Endodermal cell (in vitro differentiated cells): ENCODE measurements around the gene ZNF195. TPM values are rescaled to one million over a fixed set of nuclear protein-coding genes. Genes with fewer than 3 reads are reported as not detected.
A peak's percentile ranks its signal among the peaks of the same experiment; 100 is the strongest.

ENCODE experiments used
- DNase-seq: peaks from one replicate; pipeline ENCODE4 v3.0.0-alpha.2; 2017
- H3K27ac ChIP-seq: 2 replicates; pipeline ENCODE4 v1.5.1; 2013; ENCODE audit warnings: mild to moderate bottlenecking, low read depth, low read length, moderate library complexity
- H3K27me3 ChIP-seq: 2 replicates; pipeline ENCODE4 v1.6.1; 2013; ENCODE audit warnings: mild to moderate bottlenecking, low read length, moderate library complexity; ENCODE audit not compliant: insufficient read depth, control insufficient read depth, poor library complexity, severe bottlenecking
- H3K36me3 ChIP-seq: 2 replicates; pipeline ENCODE4 v1.7.0; 2013; ENCODE audit warnings: mild to moderate bottlenecking, low read length, moderate library complexity; ENCODE audit not compliant: control insufficient read depth, insufficient read depth
- H3K4me1 ChIP-seq: one replicate; pipeline ENCODE4 v1.7.0; 2013; ENCODE audit warnings: low read length; ENCODE audit not compliant: control insufficient read depth, insufficient read depth
- H3K4me3 ChIP-seq: 2 replicates; pipeline ENCODE4 v1.5.1; 2013; ENCODE audit warnings: mild to moderate bottlenecking, low read length, moderate library complexity
- H3K9ac ChIP-seq: 2 replicates; pipeline ENCODE4 v1.6.1; 2013; ENCODE audit warnings: mild to moderate bottlenecking, low read length, moderate library complexity; ENCODE audit not compliant: poor library complexity, severe bottlenecking; ENCODE audit errors: extremely low read depth
- H3K9me3 ChIP-seq: 2 replicates; pipeline ENCODE4 v1.6.1; 2013; ENCODE audit warnings: mild to moderate bottlenecking, low read length, moderate library complexity; ENCODE audit not compliant: control insufficient read depth
- H3K27ac Mint-ChIP-seq: 2 replicates; pipeline ENCODE4 v1.8.0; 2020; ENCODE audit warnings: mixed read lengths
- H3K27me3 Mint-ChIP-seq: 2 replicates; pipeline ENCODE4 v1.8.0; 2021; ENCODE audit warnings: mild to moderate bottlenecking, mixed read lengths; ENCODE audit not compliant: insufficient read depth
- H3K36me3 Mint-ChIP-seq: 2 replicates; pipeline ENCODE4 v1.8.0; 2020; ENCODE audit warnings: low read depth, mixed read lengths
- H3K4me1 Mint-ChIP-seq: 2 replicates; pipeline ENCODE4 v1.8.0; 2020; ENCODE audit warnings: mixed read lengths
- H3K4me3 Mint-ChIP-seq: 2 replicates; pipeline ENCODE4 v1.8.0; 2020; ENCODE audit warnings: mild to moderate bottlenecking, moderate library complexity, mixed read lengths
- H3K9me3 Mint-ChIP-seq: 2 replicates; pipeline ENCODE4 v1.8.0; 2020; ENCODE audit warnings: mild to moderate bottlenecking, mixed read lengths
- WGBS, 2 experiments: methylation state at CpG; one replicate each; pipeline versions ENCODE4 v1.1.5 to v1.1.7; 2013; ENCODE audit warnings: missing lambda C conversion rate in 2 of 2, mixed read lengths in 1 of 2; ENCODE audit not compliant: insufficient coverage in 1 of 2, insufficient read length in 1 of 2; 5-methylcytosine and 5-hydroxymethylcytosine counted together
- total RNA-seq, 2 donors: library from RNA; stranded (reverse); fragmentation: NEBNext Ultra II Directional in 1 of 2; extraction: Animal tissue kit (Norgen Biotek cat#: 25700) in 1 of 2; gene quantifications; 2 replicates in 1 of 2; 3 replicates in 1 of 2; pipeline ENCODE4 v1.2.1, GENCODE V29; 2021
- TF ChIP-seq, protein P1 (sequence below): fragments of 200-600 bp; sonication (generic); conservative IDR thresholded peaks from 2 replicates; pipeline ENCODE4 v1.5.0; 2021; ENCODE audit warnings: antibody characterized with exemption, mild to moderate bottlenecking

Gene ZNF195
- total RNA-seq, 2 donors from 2014 or later = 47.2 to 65.1 TPM

GRCh38 chr11:3342709-3343108 is 36.2 kb downstream of the ZNF195 start:
- Mint-ChIP-seq H3K27ac (no peak overlapping the region), H3K4me1 (peaks cover 5% of the 10 kb centered on the region), H3K4me3 (no peak overlapping the region), H3K36me3 (peaks cover 2% of the 10 kb centered on the region), H3K27me3 (peaks cover 19% of the 10 kb centered on the region), H3K9me3 (peaks cover 8% of the 10 kb centered on the region)
- Histone ChIP-seq H3K36me3 (no peaks in the 10 kb centered on the region), H3K27me3 (no peaks in the 10 kb centered on the region), H3K27ac (no peak overlapping the region), H3K4me3 (no peak overlapping the region), H3K9ac (no peak overlapping the region), H3K4me1 (no peaks in the 10 kb centered on the region), H3K9me3 (peaks cover 8% of the 10 kb centered on the region)
- TF ChIP-seq, protein P1, sequence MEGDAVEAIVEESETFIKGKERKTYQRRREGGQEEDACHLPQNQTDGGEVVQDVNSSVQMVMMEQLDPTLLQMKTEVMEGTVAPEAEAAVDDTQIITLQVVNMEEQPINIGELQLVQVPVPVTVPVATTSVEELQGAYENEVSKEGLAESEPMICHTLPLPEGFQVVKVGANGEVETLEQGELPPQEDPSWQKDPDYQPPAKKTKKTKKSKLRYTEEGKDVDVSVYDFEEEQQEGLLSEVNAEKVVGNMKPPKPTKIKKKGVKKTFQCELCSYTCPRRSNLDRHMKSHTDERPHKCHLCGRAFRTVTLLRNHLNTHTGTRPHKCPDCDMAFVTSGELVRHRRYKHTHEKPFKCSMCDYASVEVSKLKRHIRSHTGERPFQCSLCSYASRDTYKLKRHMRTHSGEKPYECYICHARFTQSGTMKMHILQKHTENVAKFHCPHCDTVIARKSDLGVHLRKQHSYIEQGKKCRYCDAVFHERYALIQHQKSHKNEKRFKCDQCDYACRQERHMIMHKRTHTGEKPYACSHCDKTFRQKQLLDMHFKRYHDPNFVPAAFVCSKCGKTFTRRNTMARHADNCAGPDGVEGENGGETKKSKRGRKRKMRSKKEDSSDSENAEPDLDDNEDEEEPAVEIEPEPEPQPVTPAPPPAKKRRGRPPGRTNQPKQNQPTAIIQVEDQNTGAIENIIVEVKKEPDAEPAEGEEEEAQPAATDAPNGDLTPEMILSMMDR = no peak
- no peak for DNase-seq
- WGBS, 2 experiments = 74 to 81% methylated on average over 2 of the region's 2 CpGs

GRCh38 chr11:3341298-3341697 is 37.6 kb downstream of the ZNF195 start:
- peaks cover 2% of the 10 kb centered on the region for H3K9me3 Mint-ChIP-seq
- no peak overlapping the region for H3K4me3 ChIP-seq
- H3K4me3 Mint-ChIP-seq = no peak overlapping the region
- H3K4me1 Mint-ChIP-seq = peaks cover 5% of the 10 kb centered on the region
- WGBS, 2 experiments = 31 to 54% methylated on average over 9 to 10 of the region's 10 CpGs
- H3K9me3 ChIP-seq = no peaks in the 10 kb centered on the region
- H3K27ac ChIP-seq = no peak overlapping the region
- H3K36me3 ChIP-seq = no peaks in the 10 kb centered on the region
- no peak overlapping the region for H3K9ac ChIP-seq
- no peaks in the 10 kb centered on the region for H3K36me3 Mint-ChIP-seq
- TF ChIP-seq, protein P1 = peak; percentile 95
- no peaks in the 10 kb centered on the region for H3K27me3 ChIP-seq
- DNase-seq = peak; percentile 94
- H3K4me1 ChIP-seq = no peaks in the 10 kb centered on the region
- H3K27me3 Mint-ChIP-seq = peaks cover 19% of the 10 kb centered on the region
- no peak overlapping the region for H3K27ac Mint-ChIP-seq

DNA sequence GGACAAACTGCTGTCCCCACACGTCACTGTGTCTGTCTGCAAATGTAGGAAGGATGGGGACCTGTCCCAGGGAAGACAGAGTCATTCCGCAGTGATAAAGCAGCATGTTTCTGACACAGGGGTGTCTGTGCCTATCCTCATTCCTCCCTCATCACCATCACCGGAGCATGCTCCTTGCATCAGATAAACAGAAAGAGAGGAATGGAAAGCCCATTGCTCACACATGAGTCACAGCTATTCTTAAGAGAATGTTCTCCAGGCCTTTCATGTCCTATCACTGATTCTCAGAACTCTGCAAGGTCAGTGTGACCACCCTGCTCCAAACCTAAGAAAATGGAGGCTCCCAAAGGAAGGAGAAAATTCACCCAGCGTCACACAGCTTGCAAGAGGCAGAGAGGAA is 38.9 kb downstream of the ZNF195 start:
- Mint-ChIP-seq H3K4me3 (no peak overlapping the region), H3K9me3 (peaks cover 2% of the 10 kb centered on the region), H3K4me1 (no peaks in the 10 kb centered on the region), H3K27me3 (peaks cover 19% of the 10 kb centered on the region), H3K36me3 (no peaks in the 10 kb centered on the region), H3K27ac (no peak overlapping the region)
- no peak for DNase-seq
- no peaks in the 10 kb centered on the region for H3K36me3 ChIP-seq
- no peaks in the 10 kb centered on the region for H3K27me3 ChIP-seq
- no peaks in the 10 kb centered on the region for H3K4me1 ChIP-seq
- TF ChIP-seq, protein P1 = no peak
- no peak overlapping the region for H3K27ac ChIP-seq
- no peak overlapping the region for H3K4me3 ChIP-seq
- 90 to 92% methylated on average over 2 to 4 of the region's 4 CpGs for WGBS, 2 experiments
- no peak overlapping the region for H3K9ac ChIP-seq
- no peaks in the 10 kb centered on the region for H3K9me3 ChIP-seq
